Immature natural killer cell (primary cell): Measurements from ENCODE around the gene VAMP5. TPM values are rescaled to one million over a fixed set of nuclear protein-coding genes. Genes with fewer than 3 reads are reported as not detected.
"Not testable (repeated sequence)": the region's sequence is repeated elsewhere in the genome, so short reads cannot be mapped to it uniquely, and the experiment has no call there.

Experiments
- DNase-seq, 3 donors: peaks; one replicate each; pipeline ENCODE4 v3.0.0; 2022; ENCODE audit warnings: mixed read lengths in 1 of 3
- H3K27ac Mint-ChIP-seq, 6 donors: one replicate each; pipeline ENCODE4 v1.8.0; 2020; ENCODE audit warnings: mixed read lengths in 6 of 6, mild to moderate bottlenecking in 5 of 6, inconsistent platforms in 4 of 6, moderate library complexity in 3 of 6
- H3K27me3 Mint-ChIP-seq, 3 donors: one replicate each; pipeline ENCODE4 v1.8.0; 2020 to 2021; ENCODE audit warnings: low read depth in 3 of 3, mild to moderate bottlenecking in 3 of 3, mixed read lengths in 3 of 3, moderate library complexity in 3 of 3, inconsistent platforms in 1 of 3
- H3K36me3 Mint-ChIP-seq, 3 donors: one replicate each; pipeline ENCODE4 v1.8.0; 2020; ENCODE audit warnings: mixed read lengths in 3 of 3, inconsistent platforms in 2 of 3, mild to moderate bottlenecking in 2 of 3
- H3K4me1 Mint-ChIP-seq, 2 donors: one replicate each; pipeline ENCODE4 v1.8.0; 2020; ENCODE audit warnings: inconsistent platforms in 2 of 2, mild to moderate bottlenecking in 2 of 2, mixed read lengths in 2 of 2, moderate library complexity in 1 of 2
- H3K4me3 Mint-ChIP-seq, 5 donors: one replicate each; pipeline ENCODE4 v1.8.0; 2020; ENCODE audit warnings: mild to moderate bottlenecking in 5 of 5, mixed read lengths in 5 of 5, inconsistent platforms in 3 of 5, moderate library complexity in 3 of 5
- H3K9me3 Mint-ChIP-seq, 6 donors: one replicate each; pipeline ENCODE4 v1.8.0; 2020; ENCODE audit warnings: mild to moderate bottlenecking in 6 of 6, mixed read lengths in 6 of 6, inconsistent platforms in 4 of 6, moderate library complexity in 3 of 6
- polyA plus RNA-seq, 3 donors: library from polyadenylated mRNA; unstranded; fragments of 300-500 nt; fragmentation: Illumina TruSeq; gene quantifications; one replicate each; pipeline ENCODE4 v1.2.3, GENCODE V29; 2021

Gene VAMP5
- polyA plus RNA-seq, 3 donors from 2014 or later, result 154 to 219 (median 201) TPM

DNA sequence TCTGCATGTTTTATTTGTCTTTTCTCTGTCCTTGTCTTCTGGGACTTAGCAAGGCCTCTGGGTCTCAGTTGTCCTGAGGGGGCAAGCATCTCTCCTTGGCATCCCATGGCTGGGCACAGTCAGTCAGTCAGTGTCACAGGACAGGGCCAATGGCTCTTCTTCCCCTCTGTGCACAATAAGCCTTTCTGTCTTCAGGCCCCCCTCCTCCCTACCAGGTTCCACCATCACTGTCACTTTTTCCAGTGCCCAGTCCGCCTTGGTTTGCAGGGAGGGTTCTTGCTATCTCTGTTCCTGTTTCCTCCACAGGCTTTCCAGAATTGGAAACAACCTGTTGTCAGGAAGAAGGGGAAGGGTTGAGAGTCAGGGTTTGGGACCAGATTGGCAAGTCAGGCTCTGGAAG, 1.7 kb upstream of the VAMP5 start:
- peak overlapping the region; percentile 11 to 65 (median 47) for H3K4me3 Mint-ChIP-seq

DNA sequence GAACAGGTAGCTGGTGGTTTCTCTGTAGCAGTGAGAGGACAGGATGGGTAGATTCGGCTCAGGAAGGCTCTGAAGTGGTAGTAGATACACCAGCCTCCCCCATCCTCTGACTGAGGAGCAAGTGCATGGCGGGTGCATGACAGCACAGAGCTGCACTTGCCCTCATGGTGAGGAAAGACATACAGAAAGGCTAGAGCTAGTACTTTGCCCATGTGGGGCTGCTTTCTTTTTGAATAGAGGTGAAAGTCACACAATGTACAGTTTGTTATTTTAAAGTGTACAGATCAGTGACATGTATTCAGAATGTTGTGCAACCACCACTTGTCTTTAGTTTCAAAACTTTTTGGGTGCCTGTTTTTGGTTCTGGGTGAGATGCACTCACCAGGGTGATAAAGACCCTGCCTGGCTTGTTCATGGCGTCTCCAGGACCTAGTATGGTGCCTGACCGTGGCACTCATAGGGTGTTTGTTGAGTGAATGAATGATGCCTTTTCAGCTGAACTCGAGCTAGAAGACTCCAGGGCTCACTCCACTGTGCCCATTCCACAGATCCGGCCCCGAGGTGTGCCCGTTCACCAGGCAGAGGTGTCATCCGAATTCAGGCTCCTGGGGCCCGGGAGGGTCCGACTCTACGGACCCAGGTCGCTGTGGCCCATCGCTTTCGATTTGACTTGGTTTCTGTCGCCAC, 421 bp upstream of the VAMP5 start:
- Mint-ChIP-seq H3K36me3 (peaks cover 8 to 19% (median 12%) of the 10 kb centered on the region in 3 donors), H3K27me3 (no peaks in the 10 kb centered on the region), H3K4me1 (peaks cover 58 to 83% of the 10 kb centered on the region in 2 donors), H3K9me3 (no peaks in the 10 kb centered on the region), H3K27ac (peak overlapping the region; percentile 84 to 94 (median 90)), H3K4me3 (peak overlapping the region; percentile 86 to 93 (median 90))
- peak; percentile 51 to 56 (median 56) for DNase-seq

More for the DNA sequence above, 1.7 kb upstream of the VAMP5 start:
- H3K27ac Mint-ChIP-seq, result peak overlapping the region in 5 of 6 donors; percentile 69 to 84 (median 77)
- no peaks in the 10 kb centered on the region for H3K9me3 Mint-ChIP-seq
- DNase-seq, result no peak
- H3K36me3 Mint-ChIP-seq, result peaks cover 8 to 16% (median 12%) of the 10 kb centered on the region in 3 donors
- no peaks in the 10 kb centered on the region for H3K27me3 Mint-ChIP-seq
- H3K4me1 Mint-ChIP-seq, result peaks cover 65 to 83% of the 10 kb centered on the region in 2 donors

DNA sequence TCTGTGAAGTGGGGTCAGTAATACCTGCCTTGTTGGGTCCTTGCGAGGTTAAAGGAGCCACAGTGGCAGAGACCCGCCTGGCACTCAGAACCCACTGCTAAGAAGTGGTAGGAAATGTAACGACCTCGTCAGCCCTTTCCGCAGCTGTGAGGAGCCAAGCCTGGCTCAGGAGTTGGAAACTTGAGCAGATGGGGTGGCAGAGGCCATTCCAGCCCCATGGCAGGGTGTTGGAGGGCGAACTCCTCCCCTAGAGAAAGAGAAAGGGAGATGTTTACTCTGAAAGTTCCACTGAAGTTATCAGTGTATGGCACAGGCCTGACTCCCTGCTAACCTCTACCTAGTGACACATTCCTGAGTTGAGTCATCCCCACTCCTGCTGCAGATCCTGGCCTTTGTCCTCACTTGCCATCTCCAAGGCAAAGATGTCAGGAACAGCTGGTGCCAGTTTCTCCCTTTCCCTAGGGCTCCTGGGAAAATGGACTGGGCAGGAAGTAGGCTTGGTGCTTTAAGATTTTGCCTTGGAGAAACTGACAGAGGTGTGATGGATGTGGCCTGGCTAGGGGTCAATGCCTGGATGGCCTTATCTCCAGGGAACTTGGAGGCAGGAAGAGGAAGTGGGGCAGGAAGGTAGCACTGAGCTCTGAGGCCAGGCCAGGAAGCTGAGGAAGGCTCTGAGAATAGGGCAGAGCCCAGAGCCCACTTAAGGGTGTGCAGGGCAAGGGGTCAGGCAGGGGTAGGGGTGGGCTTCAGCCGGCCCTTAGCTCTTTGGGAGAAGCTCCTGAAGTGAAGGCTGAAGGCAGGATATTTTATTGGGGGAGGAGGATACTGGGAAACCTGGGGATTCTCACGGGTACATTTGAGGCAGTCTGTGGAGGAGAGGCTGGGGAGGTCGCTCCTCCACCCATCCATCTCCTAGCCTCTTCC, 888 bp downstream of the VAMP5 start:
- H3K4me1 Mint-ChIP-seq, result peaks cover 47 to 74% of the 10 kb centered on the region in 2 donors
- peak overlapping the region; percentile 86 to 93 (median 86) for H3K4me3 Mint-ChIP-seq
- H3K9me3 Mint-ChIP-seq, result no peaks in the 10 kb centered on the region
- H3K27ac Mint-ChIP-seq, result peak overlapping the region; percentile 78 to 95 (median 86)
- H3K27me3 Mint-ChIP-seq, result no peaks in the 10 kb centered on the region
- H3K36me3 Mint-ChIP-seq, result peaks cover 8 to 19% (median 12%) of the 10 kb centered on the region in 3 donors
- peak; percentile 19 to 32 (median 24) for DNase-seq

DNA sequence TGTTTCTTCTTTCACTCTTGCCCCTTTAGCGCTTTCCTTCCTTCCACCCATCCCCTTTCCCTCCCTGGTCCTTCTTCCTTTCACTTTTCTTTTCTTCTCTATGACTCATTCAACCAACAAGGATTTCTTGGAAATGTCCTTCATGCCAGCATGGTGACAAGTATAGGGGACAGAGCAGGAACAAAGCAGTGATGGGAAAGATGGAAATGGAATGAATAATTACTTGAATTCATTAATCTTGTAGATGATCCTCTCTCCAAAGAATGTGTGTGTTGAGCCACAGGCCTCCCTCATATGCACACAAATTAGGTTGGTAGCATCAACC, 1.5 kb downstream of the VAMP5 start:
- H3K36me3 Mint-ChIP-seq, result peaks cover 8 to 16% (median 12%) of the 10 kb centered on the region in 3 donors
- DNase-seq, result no peak
- peak overlapping the region; percentile 86 to 93 (median 86) for H3K4me3 Mint-ChIP-seq

DNA sequence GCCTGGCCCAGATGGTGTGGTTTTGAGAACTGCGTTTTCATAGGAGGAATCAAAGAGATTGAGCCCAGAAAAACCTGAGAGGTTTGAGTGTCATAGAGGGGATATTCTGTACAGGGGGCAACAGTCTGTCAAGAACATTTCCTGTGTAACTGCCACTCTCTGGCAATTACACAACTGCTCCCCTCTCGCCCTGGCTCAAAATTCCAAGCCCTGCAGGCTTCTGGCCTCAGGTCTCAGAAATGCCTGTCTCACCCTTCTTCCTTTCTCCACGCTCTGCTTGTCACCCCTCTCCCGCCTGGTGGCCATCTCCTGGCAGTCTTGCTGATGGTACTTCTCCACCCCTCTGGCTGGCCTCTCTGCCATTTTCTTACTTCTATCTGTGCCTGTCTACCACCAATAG, 4.0 kb downstream of the VAMP5 start:
- Mint-ChIP-seq H3K4me1 (peaks cover 35 to 54% of the 10 kb centered on the region in 2 donors), H3K27ac (peak overlapping the region in 3 of 6 donors; percentile 2 to 45 (median 20)), H3K4me3 (peak overlapping the region in 1 of 5 donors; percentile 18), H3K9me3 (no peaks in the 10 kb centered on the region), H3K36me3 (peaks cover 0 to 3% (median 0%) of the 10 kb centered on the region in 3 donors), H3K27me3 (no peaks in the 10 kb centered on the region)
- no peak for DNase-seq

More for the DNA sequence above, 1.5 kb downstream of the VAMP5 start:
- H3K27ac Mint-ChIP-seq, result peak overlapping the region; percentile 78 to 95 (median 86)
- no peaks in the 10 kb centered on the region for H3K27me3 Mint-ChIP-seq
- no peaks in the 10 kb centered on the region for H3K9me3 Mint-ChIP-seq
- H3K4me1 Mint-ChIP-seq, result peaks cover 46 to 73% of the 10 kb centered on the region in 2 donors

DNA sequence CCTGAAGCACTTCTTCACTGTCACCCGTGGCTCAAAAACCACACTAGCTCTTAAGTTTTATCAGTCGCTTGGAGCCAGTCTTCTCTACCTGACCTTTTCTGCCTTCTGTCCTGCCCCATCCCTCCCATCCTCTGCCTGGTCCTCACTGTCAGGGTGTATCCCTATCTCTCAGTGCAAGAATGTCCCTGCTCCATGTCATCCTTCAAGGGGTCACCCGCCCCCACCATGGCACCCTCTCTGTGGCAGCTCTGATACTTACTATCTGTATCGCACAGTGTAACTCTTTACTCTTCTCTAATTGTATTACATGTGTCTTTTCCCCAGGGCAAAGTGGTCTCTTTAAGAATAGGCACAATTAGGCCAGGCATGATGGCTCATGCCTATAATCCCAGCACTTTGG, 4.4 kb downstream of the VAMP5 start:
- peak overlapping the region in 3 of 6 donors; percentile 2 to 45 (median 21) for H3K27ac Mint-ChIP-seq
- no peaks in the 10 kb centered on the region for H3K27me3 Mint-ChIP-seq
- H3K9me3 Mint-ChIP-seq, result no peaks in the 10 kb centered on the region
- peaks cover 0 to 3% (median 0%) of the 10 kb centered on the region in 3 donors for H3K36me3 Mint-ChIP-seq
- no peak for DNase-seq
- peak overlapping the region in 1 of 5 donors; percentile 18 for H3K4me3 Mint-ChIP-seq
- H3K4me1 Mint-ChIP-seq, result peaks cover 31 to 50% of the 10 kb centered on the region in 2 donors

DNA sequence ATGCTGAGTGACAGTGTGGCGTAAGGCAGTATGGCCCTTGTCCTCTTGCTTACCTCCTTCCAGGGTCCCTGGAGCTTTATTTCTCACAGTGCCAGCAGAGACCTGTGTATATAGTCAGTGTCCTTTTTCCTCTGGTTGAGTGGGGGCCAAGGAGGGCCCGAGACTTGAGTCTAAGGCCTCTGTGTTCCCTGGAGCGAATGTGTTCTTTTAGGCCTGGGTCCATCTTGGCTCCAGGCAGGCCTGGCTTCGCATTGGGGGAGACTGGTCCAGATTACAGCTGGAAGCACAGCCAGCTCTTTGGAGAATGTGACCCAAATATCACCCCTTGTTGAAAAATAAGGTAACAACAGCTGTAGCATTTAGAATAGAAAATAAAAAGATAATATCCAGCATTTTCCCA, 5.0 kb downstream of the VAMP5 start:
- Mint-ChIP-seq H3K27me3 (no peaks in the 10 kb centered on the region), H3K4me3 (no peak overlapping the region), H3K4me1 (peaks cover 29 to 48% of the 10 kb centered on the region in 2 donors), H3K36me3 (peaks cover 0 to 3% (median 0%) of the 10 kb centered on the region in 3 donors), H3K9me3 (no peaks in the 10 kb centered on the region), H3K27ac (no peak overlapping the region)
- DNase-seq, result no peak

DNA sequence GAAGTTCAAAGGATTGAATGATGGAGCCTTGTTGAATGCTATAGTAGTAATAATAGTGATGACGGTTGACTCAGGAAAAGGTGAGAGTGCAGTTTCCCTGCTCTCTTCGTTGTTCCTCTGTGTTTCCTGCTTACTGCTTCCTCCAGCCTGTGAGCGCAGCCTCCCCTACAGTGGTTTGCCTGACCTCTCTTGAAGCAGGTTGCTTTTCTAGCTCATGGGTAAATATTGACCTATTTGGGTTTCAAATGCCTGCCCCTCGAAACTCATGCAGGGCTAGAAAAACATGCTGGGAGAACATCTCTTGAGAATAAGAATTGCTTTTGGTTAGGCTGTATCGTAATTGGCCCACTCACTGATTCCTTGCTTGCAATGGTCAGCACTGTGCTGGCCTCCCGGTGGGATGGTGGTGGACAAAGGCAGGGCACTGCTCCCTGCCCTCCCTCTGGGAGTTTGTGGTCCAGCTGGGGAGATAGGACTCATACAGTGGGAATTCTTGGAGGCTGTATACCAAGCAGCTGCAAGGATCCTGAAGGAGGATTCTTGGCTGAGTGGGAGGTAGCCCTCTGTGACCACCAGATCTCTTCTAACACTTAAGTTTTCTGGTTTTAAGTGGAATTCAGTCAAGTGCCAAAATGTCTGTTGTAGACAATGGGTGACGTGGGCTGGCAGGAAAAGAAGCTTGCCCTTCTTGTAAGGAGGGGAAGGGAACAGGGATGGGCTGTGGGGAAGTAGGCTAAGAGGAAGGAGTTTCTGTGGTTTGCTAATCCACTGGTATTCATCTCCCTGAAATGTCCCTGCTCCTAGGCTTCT, 6.0 kb downstream of the VAMP5 start:
- no peaks in the 10 kb centered on the region for H3K9me3 Mint-ChIP-seq

DNA sequence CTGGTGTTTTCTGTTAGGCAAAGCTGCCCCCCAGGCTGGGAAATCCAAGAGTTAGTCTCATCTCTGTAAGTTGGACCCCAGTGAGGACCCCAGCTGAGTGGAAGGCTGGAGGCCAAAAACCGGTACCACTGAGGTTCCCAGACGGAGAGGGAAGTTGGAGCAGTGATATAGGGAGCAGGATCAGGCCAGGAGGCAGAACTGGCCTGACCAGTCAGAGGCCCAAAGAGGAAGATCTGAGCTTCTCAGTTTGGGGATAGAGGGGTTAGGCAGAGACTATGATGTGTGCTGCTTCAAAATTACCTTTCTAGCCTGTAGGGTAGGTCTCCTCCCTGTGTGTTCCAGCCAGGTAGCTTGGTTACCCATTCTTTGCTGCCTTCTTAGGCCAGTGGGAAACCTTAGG, 6.7 kb downstream of the VAMP5 start:
- H3K4me1 Mint-ChIP-seq, result peaks cover 33 to 51% of the 10 kb centered on the region in 2 donors
- no peak for DNase-seq
- H3K27me3 Mint-ChIP-seq, result peaks cover 0 to 8% (median 4%) of the 10 kb centered on the region in 3 donors
- H3K9me3 Mint-ChIP-seq, result no peaks in the 10 kb centered on the region
- no peak overlapping the region for H3K4me3 Mint-ChIP-seq
- peaks cover 0 to 3% (median 0%) of the 10 kb centered on the region in 3 donors for H3K36me3 Mint-ChIP-seq
- H3K27ac Mint-ChIP-seq, result no peak overlapping the region

More for the DNA sequence above, 6.0 kb downstream of the VAMP5 start:
- Mint-ChIP-seq H3K27ac (no peak overlapping the region), H3K36me3 (peaks cover 0 to 3% (median 0%) of the 10 kb centered on the region in 3 donors), H3K27me3 (peaks cover 0 to under 1% (median 0%) of the 10 kb centered on the region in 3 donors), H3K4me1 (peaks cover 33 to 52% of the 10 kb centered on the region in 2 donors), H3K4me3 (no peak overlapping the region)
- no peak for DNase-seq

DNA sequence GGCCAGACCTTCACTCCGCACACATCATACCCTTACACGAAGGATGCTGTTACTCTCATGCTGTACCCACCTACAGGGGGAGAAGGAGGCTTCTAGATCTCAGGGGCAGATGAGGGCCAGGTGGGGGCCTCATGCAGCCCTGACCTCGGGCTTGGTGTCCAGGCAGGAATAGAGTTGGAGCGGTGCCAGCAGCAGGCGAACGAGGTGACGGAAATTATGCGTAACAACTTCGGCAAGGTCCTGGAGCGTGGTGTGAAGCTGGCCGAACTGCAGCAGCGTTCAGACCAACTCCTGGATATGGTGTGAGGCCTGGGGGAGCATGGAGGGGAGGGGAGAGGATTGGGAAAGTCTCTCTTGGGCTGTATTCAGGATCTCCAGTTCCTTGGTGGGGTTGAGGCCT, 7.3 kb downstream of the VAMP5 start:
- Mint-ChIP-seq H3K4me3 (no peak overlapping the region), H3K27ac (peak overlapping the region in 3 of 6 donors; percentile 33 to 38 (median 34)), H3K9me3 (no peaks in the 10 kb centered on the region), H3K36me3 (peaks cover 0 to 3% (median 0%) of the 10 kb centered on the region in 3 donors), H3K4me1 (peaks cover 35 to 51% of the 10 kb centered on the region in 2 donors), H3K27me3 (peaks cover 0 to 9% (median 4%) of the 10 kb centered on the region in 3 donors)
- no peak for DNase-seq

DNA sequence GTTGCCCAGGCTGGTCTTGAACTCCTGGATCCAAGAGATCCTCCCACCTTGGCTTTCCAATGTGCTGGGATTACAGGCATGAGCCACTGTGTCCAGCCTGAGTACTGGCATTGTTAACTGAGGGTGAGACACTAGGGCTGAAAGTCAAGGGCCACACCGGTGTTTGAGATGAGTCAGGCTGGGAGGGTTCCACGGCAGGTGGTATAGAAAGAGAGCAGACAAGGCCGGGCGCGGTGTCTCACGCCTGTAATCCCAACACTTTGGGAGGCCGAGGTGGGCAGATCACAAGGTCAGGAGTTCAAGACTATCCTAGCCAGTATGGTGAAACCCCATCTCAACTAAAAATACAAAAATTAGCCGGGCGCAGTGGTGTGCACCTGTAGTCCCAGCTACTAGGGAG, 8.1 kb downstream of the VAMP5 start:
- not testable (repeated sequence) for H3K36me3 Mint-ChIP-seq, DNase-seq, H3K9me3 Mint-ChIP-seq, H3K27me3 Mint-ChIP-seq
- Mint-ChIP-seq H3K27ac (peak overlapping the region in 1 of 6 donors; percentile 28), H3K4me3 (peak overlapping the region in 1 of 5 donors; percentile 27), H3K4me1 (peaks cover 41 to 54% of the 10 kb centered on the region in 2 donors)

DNA sequence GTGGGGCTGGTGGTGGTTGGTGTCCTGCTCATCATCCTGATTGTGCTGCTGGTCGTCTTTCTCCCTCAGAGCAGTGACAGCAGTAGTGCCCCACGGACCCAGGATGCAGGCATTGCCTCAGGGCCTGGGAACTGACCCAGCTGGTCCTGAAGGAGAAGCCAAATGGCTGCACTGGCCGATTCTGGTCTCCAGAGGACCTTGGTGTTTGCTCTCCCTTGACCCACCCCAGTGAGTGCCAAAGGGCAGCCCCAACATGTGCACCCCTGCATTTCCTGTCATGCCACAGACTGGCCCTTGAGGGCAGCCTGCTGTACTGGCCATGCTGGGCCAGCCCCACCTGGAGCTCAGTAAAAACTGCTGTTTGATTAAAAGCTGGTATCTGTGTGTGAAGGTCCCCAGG, 8.8 kb downstream of the VAMP5 start:
- Mint-ChIP-seq H3K4me1 (peaks cover 37 to 47% of the 10 kb centered on the region in 2 donors), H3K36me3 (peaks cover 0 to 3% (median 0%) of the 10 kb centered on the region in 3 donors), H3K9me3 (no peaks in the 10 kb centered on the region), H3K4me3 (peak overlapping the region in 3 of 5 donors; percentile 38 to 54 (median 39)), H3K27ac (no peak overlapping the region), H3K27me3 (peaks cover 0 to 9% (median 4%) of the 10 kb centered on the region in 3 donors)
- no peak for DNase-seq

DNA sequence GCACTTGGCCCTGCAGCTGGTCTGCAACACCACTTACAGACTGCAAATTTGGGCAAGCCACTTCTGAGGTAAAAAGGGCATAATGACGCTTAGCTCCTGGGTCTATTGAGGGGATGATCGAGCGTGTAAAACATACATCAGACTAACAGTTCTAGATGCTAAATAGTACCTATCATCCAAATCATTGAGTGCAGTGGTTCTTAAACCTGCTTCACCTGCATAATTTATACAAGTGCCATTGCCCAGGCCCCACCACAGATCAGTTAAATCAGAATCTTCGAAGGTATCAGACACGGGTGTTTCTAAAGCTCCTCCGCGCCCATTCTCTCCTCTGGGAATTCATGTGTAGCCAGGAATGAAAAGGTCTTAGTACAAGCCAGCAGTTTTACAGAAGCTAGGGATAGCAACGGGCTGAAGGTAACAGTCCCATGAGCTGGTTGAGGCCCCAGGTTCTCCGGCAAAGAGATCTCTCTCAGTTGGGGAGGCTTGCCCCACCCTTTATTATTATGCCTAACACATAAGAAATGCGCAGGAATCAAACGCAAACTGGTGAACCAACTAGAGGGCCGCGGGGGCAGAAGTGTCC, 10.6 kb downstream of the VAMP5 start:
- H3K36me3 Mint-ChIP-seq, result no peaks in the 10 kb centered on the region

More for the DNA sequence above, 10.6 kb downstream of the VAMP5 start:
- H3K27ac Mint-ChIP-seq, result peak overlapping the region; percentile 91 to 97 (median 96)
- H3K4me3 Mint-ChIP-seq, result peak overlapping the region; percentile 95 to 99 (median 98)
- DNase-seq, result no peak
- H3K9me3 Mint-ChIP-seq, result no peaks in the 10 kb centered on the region
- H3K4me1 Mint-ChIP-seq, result peaks cover 33 to 38% of the 10 kb centered on the region in 2 donors
- H3K27me3 Mint-ChIP-seq, result peaks cover 0 to 9% (median 4%) of the 10 kb centered on the region in 3 donors
